GM23338 (cell line): ENCODE results near the gene RORB. TPM values are rescaled to one million over a fixed set of nuclear protein-coding genes. Genes with fewer than 3 reads are reported as not detected.

Source experiments
- ATAC-seq: fragments of 200-7000 bp; cut with Tn5 transposase; 3 replicates; pipeline ENCODE4 v1.9.1; 2020
- DNase-seq: peaks from one replicate; pipeline ENCODE4 v3.0.0-alpha.2; 2015; ENCODE audit warnings: low spot score
- H2AFZ ChIP-seq: fragments of 200-600 bp; sonication (generic); 2 replicates; pipeline ENCODE4 v1.8.0; 2016; ENCODE audit warnings: antibody characterized with exemption, mild to moderate bottlenecking, moderate library complexity
- H3F3A ChIP-seq: fragments of 200-600 bp; sonication (generic); replicated peaks from 2 replicates; pipeline ENCODE4 v1.8.0; 2017; ENCODE audit warnings: antibody characterized with exemption, mixed run types, low read depth
- H3K27ac ChIP-seq: fragments of 200-600 bp; sonication (generic); 2 replicates; pipeline ENCODE4 v1.6.1; 2016; ENCODE audit warnings: low read depth
- H3K27me3 ChIP-seq: fragments of 200-600 bp; sonication (generic); 2 replicates; pipeline ENCODE4 v1.8.0; 2016; ENCODE audit warnings: mild to moderate bottlenecking, mixed run types, moderate library complexity; ENCODE audit not compliant: insufficient read depth
- H3K36me3 ChIP-seq: fragments of 200-600 bp; sonication (generic); 2 replicates; pipeline ENCODE4 v1.8.0; 2016; ENCODE audit warnings: mild to moderate bottlenecking; ENCODE audit not compliant: insufficient read depth
- H3K4me1 ChIP-seq: fragments of 200-600 bp; sonication (generic); 2 replicates; pipeline ENCODE4 v1.8.0; 2016; ENCODE audit warnings: mild to moderate bottlenecking, moderate library complexity; ENCODE audit not compliant: insufficient read depth
- H3K4me2 ChIP-seq: fragments of 200-600 bp; sonication (generic); 2 replicates; pipeline ENCODE4 v1.7.1; 2017; ENCODE audit warnings: mixed run types
- H3K4me3 ChIP-seq: fragments of 200-600 bp; sonication (generic); 2 replicates; pipeline ENCODE4 v1.6.1; 2016; ENCODE audit warnings: mixed run types
- H3K79me2 ChIP-seq: fragments of 200-600 bp; sonication (generic); replicated peaks from 2 replicates; pipeline ENCODE4 v1.8.0; 2017; ENCODE audit warnings: mild to moderate bottlenecking; ENCODE audit not compliant: insufficient read depth
- H3K9me2 ChIP-seq: fragments of 200-600 bp; sonication (generic); 2 replicates; pipeline ENCODE4 v1.8.0; 2017; ENCODE audit not compliant: insufficient read depth
- H4K20me1 ChIP-seq: fragments of 200-600 bp; sonication (generic); replicated peaks from 2 replicates; pipeline ENCODE4 v1.8.0; 2017; ENCODE audit warnings: mild to moderate bottlenecking; ENCODE audit not compliant: insufficient read depth
- H3K27ac Mint-ChIP-seq: 2 replicates; pipeline ENCODE4 v1.8.0; 2020; ENCODE audit warnings: inconsistent platforms, mild to moderate bottlenecking, moderate library complexity, mixed read lengths
- H3K27me3 Mint-ChIP-seq: 3 replicates; pipeline ENCODE4 v1.8.0; 2022; ENCODE audit warnings: low read depth, mild to moderate bottlenecking, moderate library complexity, mixed read lengths, inconsistent platforms; ENCODE audit not compliant: insufficient read depth, poor library complexity
- H3K36me3 Mint-ChIP-seq: 3 replicates; pipeline ENCODE4 v1.8.0; 2021; ENCODE audit warnings: low read depth, mild to moderate bottlenecking, inconsistent platforms, moderate library complexity, mixed read lengths
- H3K4me1 Mint-ChIP-seq: 3 replicates; pipeline ENCODE4 v1.8.0; 2020; ENCODE audit warnings: mild to moderate bottlenecking, inconsistent platforms, mixed read lengths
- H3K4me3 Mint-ChIP-seq: 3 replicates; pipeline ENCODE4 v1.8.0; 2021; ENCODE audit warnings: moderate library complexity, mild to moderate bottlenecking, inconsistent platforms, mixed read lengths
- H3K9me3 Mint-ChIP-seq: 3 replicates; pipeline ENCODE4 v1.8.0; 2020; ENCODE audit warnings: moderate library complexity, mild to moderate bottlenecking, inconsistent platforms, mixed read lengths
- EZH2phosphoT487 ChIP-seq: fragments of 200-600 bp; sonication (generic); IDR thresholded peaks from one replicate; pipeline ENCODE4 v1.8.1; 2018; ENCODE audit warnings: antibody characterized with exemption; ENCODE audit not compliant: unreplicated experiment
- polyA plus RNA-seq: library from polyadenylated mRNA; unstranded; fragments of >200 nt; fragmentation: Nextera tagmentation; extraction: Ambion mirVana; gene quantifications from 2 replicates; pipeline ENCODE4 v1.2.1, GENCODE V29; 2016
- total RNA-seq: library from RNA; depleted of rRNA; stranded (reverse); fragments of >200 nt; shearing (Covaris generic); gene quantifications from 2 replicates; pipeline ENCODE4 v1.2.3, GENCODE V29; 2014
- TF ChIP-seq, protein P1 (sequence below): fragments of 250-450 bp; sonication (Bioruptor Pico); IDR thresholded peaks from 2 replicates; pipeline ENCODE4 v1.5.0; 2020; ENCODE audit warnings: mild to moderate bottlenecking, moderate library complexity
- TF ChIP-seq, protein P2 (sequence below): IDR thresholded peaks from 2 replicates; pipeline ENCODE4 v1.6.1; 2016; ENCODE audit warnings: antibody characterized with exemption

Gene RORB
- total and polyA plus RNA-seq, 2 experiments from 2014 or later, result 1.2 to 4.5 TPM

DNA sequence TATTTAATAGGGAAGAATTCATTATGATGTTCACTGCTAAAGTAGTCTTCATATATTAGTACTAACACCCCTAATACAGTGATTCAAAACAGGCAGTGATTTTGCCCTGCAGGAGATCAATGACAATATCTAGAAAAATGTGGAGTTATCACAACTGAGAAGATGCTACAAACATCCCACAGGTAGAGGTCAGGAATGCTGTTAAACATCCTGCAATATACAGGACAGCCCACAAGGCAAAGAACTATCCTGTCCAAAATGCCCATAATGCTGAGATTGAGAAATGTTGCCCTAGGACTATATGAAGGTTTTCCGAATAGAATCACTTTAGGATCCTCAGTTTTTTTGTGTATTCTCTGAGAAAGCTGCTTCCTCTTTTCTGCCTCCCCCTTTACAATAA is 15.3 kb downstream of the RORB start (continued):
- TF ChIP-seq, protein P1, sequence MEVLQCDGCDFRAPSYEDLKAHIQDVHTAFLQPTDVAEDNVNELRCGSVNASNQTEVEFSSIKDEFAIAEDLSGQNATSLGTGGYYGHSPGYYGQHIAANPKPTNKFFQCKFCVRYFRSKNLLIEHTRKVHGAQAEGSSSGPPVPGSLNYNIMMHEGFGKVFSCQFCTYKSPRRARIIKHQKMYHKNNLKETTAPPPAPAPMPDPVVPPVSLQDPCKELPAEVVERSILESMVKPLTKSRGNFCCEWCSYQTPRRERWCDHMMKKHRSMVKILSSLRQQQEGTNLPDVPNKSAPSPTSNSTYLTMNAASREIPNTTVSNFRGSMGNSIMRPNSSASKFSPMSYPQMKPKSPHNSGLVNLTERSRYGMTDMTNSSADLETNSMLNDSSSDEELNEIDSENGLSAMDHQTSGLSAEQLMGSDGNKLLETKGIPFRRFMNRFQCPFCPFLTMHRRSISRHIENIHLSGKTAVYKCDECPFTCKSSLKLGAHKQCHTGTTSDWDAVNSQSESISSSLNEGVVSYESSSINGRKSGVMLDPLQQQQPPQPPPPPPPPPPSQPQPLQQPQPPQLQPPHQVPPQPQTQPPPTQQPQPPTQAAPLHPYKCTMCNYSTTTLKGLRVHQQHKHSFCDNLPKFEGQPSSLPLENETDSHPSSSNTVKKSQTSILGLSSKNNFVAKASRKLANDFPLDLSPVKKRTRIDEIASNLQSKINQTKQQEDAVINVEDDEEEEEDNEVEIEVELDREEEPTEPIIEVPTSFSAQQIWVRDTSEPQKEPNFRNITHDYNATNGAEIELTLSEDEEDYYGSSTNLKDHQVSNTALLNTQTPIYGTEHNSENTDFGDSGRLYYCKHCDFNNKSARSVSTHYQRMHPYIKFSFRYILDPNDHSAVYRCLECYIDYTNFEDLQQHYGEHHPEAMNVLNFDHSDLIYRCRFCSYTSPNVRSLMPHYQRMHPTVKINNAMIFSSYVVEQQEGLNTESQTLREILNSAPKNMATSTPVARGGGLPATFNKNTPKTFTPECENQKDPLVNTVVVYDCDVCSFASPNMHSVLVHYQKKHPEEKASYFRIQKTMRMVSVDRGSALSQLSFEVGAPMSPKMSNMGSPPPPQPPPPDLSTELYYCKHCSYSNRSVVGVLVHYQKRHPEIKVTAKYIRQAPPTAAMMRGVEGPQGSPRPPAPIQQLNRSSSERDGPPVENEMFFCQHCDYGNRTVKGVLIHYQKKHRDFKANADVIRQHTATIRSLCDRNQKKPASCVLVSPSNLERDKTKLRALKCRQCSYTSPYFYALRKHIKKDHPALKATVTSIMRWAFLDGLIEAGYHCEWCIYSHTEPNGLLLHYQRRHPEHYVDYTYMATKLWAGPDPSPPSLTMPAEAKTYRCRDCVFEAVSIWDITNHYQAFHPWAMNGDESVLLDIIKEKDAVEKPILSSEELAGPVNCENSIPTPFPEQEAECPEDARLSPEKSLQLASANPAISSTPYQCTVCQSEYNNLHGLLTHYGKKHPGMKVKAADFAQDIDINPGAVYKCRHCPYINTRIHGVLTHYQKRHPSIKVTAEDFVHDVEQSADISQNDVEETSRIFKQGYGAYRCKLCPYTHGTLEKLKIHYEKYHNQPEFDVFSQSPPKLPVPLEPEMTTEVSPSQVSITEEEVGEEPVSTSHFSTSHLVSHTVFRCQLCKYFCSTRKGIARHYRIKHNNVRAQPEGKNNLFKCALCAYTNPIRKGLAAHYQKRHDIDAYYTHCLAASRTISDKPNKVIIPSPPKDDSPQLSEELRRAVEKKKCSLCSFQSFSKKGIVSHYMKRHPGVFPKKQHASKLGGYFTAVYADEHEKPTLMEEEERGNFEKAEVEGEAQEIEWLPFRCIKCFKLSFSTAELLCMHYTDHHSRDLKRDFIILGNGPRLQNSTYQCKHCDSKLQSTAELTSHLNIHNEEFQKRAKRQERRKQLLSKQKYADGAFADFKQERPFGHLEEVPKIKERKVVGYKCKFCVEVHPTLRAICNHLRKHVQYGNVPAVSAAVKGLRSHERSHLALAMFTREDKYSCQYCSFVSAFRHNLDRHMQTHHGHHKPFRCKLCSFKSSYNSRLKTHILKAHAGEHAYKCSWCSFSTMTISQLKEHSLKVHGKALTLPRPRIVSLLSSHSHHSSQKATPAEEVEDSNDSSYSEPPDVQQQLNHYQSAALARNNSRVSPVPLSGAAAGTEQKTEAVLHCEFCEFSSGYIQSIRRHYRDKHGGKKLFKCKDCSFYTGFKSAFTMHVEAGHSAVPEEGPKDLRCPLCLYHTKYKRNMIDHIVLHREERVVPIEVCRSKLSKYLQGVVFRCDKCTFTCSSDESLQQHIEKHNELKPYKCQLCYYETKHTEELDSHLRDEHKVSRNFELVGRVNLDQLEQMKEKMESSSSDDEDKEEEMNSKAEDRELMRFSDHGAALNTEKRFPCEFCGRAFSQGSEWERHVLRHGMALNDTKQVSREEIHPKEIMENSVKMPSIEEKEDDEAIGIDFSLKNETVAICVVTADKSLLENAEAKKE, result no peak
- no peak for TF ChIP-seq EZH2phosphoT487

DNA sequence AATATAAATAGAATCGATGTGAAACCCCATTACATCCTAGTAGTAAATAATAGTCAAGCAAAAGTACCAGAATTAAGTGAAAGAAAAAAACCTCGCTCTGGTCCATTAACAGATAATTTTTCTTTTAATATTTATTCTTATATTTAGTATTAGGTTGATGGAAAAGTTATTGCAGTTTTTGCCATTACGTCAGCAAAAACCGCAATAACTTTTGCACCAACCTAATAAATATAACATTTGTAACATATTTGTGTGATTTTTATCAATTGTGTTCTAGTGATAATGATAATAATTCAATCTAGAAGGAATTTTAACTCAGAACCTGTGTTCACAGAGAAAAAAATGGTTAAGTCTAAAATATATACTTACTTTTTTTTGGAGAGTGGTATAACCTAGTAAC is 16.1 kb downstream of the RORB start:
- Histone ChIP-seq H3K4me1 (no peaks in the 10 kb centered on the region), H3K9me2 (no peaks in the 10 kb centered on the region), H3K4me3 (no peak overlapping the region), H3K79me2 (no peaks in the 10 kb centered on the region), H3K36me3 (no peaks in the 10 kb centered on the region), H3K4me2 (no peak overlapping the region), H2AFZ (no peak overlapping the region), H3K27ac (no peak overlapping the region), H3F3A (no peaks in the 10 kb centered on the region), H4K20me1 (0 out of 2 replicates have a peak, but pooled peaks cover 4% of the 10 kb centered on the region), H3K27me3 (no peaks in the 10 kb centered on the region)
- TF ChIP-seq, protein P2, sequence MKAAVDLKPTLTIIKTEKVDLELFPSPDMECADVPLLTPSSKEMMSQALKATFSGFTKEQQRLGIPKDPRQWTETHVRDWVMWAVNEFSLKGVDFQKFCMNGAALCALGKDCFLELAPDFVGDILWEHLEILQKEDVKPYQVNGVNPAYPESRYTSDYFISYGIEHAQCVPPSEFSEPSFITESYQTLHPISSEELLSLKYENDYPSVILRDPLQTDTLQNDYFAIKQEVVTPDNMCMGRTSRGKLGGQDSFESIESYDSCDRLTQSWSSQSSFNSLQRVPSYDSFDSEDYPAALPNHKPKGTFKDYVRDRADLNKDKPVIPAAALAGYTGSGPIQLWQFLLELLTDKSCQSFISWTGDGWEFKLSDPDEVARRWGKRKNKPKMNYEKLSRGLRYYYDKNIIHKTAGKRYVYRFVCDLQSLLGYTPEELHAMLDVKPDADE, result no peak
- TF ChIP-seq, protein P1, result no peak
- H3K9me3 Mint-ChIP-seq, result no peaks in the 10 kb centered on the region
- H3K27me3 Mint-ChIP-seq, result no peaks in the 10 kb centered on the region
- DNase-seq (no peak), ATAC-seq (no peak)
- no peak overlapping the region for H3K27ac Mint-ChIP-seq
- no peaks in the 10 kb centered on the region for H3K36me3 Mint-ChIP-seq
- H3K4me3 Mint-ChIP-seq, result no peak overlapping the region
- no peaks in the 10 kb centered on the region; the same call in 2 of the 3 replicates for H3K4me1 Mint-ChIP-seq
